ENCODE results near the gene PRR35. TPM values are rescaled to one million over a fixed set of nuclear protein-coding genes. Genes with fewer than 3 reads are reported as not detected.

The PRR35 gene
- total RNA-seq, 1 donor from 2014 or later = not detected

DNA sequence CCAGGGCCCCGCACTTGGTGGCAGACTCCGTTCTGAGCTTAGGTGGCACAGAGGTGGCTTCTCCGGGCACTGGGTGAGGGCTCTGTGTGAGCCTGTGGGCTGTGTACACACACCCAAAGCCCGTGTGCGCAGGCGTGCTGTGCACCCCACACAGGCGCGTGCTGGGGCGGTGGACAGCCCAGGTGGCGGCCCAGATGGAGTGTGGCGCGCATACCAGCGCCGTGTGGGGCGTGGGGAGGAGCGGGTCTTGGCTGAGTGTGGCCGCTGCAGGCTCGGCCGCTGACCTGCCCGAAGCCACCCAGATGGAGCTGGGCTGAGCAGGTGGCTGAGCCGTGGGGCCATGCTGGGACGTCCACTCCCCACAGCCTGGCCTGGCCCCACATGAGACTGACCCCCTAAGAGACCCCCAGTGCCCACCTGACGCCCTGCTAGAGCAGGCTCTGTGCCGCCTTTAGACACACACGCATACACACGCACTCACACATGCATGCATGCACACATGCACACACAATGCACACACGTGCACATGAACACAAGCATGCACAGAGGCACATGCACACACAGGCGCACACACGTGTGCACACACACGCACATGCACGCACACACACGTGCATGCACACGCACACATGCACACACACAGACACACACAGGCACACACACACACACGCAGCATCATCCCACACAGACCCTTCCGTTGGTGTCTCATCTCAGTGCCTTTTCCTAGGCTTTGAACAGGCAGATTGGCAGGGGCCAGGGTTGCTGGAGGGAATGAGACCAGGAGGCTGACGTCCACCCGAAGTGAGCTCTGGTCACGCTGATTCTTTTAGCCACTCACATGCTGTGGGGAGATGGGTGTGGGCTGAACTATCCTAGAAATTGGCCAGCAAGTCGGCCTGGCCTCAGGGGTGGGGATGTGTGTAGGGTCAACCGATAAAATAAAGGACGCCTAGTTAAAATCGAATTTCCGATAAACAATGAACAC, 2.1 kb downstream of the PRR35 start:
- DNase-seq (ENCODE audit: low read depth, low spot score) = no peak

DNA sequence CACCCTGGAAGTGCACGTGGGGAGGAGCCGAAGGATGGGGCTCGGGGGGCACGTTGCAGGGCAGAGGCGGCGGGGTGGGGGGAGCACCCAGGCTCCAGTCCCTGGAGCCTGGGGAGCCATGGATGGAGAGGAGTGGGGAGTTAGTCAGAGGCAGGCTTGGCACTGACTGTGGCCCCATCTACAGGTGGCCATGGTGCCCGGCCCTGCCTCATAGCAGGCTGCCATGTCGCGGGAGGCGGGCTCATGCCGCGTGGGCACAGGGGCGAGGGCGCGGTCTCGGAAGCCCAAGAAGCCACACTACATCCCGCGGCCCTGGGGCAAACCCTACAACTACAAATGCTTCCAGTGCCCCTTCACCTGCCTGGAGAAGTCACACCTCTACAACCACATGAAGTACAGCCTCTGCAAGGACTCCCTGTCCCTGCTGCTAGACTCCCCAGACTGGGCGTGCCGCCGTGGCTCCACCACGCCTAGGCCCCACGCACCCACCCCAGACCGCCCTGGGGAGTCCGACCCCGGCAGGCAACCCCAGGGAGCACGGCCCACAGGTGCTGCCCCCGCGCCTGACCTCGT, 3.0 kb downstream of the PRR35 start:
- no peak for DNase-seq (ENCODE audit: low read depth, low spot score)

DNA sequence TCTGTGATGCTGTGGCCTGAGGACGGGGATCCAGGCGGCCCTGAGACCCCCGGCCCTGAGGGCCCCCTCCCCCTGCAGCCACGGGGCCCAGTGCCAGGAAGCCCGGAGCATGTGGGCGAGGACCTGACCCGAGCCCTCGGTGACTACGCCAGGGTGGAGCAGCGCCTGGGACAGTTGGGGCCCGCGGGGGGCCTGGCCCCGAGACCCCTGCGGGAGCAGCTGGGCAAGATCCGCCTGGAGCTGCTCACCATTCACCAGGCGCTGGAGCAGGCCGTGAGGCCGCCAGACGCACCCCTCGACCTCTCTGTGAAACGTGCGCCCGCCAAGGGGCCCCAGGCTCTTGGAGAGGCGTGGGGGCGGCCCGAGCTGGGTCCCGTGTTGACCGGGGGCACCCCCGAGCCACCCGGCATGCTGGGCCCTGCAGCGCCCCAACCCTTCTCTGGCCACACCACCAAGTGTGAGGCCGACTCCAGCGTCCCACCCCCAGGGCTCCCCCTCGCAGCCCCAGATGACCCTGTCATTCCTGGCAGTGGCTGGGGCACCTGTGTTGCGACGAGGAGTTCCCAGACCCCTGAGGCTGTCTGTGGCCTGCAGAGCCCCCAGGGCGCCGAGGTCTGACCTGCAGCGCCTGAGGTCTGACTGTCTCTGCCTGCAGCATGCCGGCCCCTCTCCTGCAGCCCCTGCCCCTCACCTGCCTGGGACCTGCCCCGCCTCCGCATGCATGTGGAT, 4.7 kb downstream of the PRR35 start:
- no peak for DNase-seq (ENCODE audit: low read depth, low spot score)

DNA sequence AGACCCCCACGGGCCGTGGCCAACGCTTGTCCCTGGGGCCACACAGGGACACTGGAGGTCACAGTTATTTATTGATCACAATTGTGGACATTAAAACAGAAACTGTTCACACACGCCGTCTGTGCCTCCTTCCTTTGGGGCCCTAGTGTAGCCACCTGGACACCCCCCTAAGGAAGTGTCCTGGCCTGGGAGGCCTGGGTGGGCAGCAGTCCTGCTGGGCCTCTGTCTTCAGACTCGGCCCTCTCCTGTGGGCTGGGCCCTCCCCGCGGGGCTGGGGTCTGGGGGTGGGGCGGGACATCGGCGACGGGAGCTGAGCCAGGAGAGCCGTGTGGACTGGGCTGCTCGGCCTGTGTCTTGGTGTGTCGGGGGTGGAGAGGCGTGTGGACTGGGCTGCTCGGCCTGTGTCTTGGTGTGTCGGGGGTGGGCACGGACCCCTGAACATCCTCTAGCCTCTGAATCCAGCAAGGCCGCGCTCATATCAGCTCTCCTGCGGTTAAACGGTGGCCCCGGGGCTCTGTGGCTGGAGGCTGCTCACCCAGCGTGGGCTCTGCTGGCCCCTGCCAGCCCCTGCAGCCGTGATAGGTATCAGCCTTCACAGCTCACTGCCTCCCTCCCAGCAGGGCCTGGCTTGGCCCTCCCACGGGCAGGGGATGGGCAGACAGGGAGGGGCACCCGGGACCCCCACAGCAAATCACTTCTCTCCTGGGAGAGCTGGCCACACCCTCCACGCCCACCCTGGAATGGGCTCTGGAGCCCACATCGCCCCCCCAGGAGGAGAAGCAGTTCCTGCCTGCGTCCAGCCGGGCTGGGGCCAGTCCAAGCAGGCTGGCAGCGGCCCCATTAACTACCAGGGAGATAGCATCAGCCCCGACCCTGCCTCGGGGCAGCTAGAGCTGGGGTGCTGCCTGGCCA, 5.5 kb downstream of the PRR35 start:
- no peak for DNase-seq (ENCODE audit: low read depth, low spot score)

DNA sequence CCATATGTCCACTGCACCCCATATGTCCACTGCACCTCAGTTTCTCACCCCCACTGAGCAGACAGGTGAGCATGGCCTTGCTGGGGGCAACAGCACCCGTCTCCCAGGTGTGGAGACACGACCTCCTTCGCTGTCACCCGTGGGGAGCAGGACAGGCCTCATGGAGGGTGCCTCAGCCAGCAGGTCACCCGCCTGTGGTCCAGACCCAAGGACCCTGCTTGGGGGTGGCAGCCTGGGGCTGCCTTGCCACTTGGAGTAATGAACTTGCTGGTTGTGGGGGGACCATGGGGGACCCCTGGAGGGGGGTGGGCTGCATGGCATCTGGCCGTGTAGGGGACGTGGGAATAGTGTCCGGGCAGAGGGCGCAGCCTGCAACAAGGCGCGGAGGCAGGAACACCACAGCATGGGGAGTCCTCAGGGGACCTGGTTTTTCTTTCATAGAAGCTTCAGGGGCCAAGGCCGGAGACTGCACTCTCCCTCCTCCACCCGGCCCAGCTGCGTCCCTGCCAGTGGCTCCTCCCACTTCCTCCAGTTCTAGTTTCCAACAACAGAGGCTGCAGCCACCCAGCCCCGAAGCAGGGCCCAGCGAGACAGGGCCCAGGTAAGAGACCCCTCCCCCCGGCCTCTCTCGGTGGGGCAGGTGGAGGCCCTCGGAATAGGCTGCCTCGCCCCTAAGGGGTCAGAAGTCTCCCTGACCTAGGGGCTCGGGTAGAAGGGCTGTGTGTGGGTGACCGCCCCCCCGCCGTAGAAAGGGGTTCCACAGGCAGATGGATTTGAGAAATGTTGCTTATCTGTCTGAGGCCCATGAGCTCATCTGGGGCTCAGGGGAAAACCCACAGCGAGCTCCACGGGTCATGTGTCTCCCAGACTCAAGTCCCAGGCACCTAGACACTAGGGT, 6.5 kb downstream of the PRR35 start, which contains the start of gene NHLRC4:
Gene NHLRC4 (plus strand): TSS at position 531 of the 898 bp plus-strand sequence. CDS start 1,043 bp downstream, outside the sequence.
- DNase-seq (ENCODE audit: low read depth, low spot score) = peak; percentile 19

DNA sequence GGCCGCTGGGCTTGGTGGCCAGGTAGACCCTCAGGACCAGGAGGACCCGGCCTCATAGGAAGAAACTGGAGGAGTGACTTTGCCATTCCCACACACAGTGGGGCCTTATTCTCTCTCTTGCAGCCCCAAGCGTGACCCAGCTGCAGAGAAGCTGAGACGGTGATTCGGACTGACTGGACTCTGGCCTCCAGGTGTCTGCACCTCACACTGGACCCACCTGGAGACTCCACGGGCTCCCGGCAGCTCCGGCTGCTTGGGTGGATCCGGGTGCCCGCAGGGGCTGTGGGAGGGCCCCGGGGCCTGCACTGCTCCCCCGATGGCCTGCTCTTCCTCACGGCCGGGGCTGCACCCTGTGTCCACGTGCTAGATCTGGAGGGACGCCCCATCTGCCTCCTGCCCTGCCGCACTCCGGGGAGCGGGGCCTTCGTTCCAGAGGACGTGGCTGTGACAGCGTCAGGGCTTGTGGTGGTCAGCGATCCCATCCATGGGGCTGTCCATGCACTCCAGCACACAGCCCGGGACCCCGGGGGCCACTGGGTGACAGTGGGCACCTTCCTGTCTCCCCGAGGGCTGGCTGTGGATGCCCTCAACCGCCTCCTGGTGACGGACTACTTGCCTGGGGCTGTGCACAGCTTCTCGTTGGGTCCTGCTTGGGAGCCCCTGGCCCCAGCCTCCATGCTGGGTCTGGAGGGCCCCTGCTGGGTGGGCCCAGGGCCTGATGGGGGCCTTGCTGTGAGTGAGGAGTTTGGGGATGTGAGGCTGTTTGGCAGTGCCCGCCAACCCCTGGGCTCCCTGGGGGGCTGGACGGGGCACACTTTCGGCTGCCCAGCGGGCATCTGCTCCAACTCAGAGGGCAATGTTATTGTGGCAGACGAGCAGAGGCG, 7.4 kb downstream of the PRR35 start:
- no peak for DNase-seq (ENCODE audit: low read depth, low spot score)

DNA sequence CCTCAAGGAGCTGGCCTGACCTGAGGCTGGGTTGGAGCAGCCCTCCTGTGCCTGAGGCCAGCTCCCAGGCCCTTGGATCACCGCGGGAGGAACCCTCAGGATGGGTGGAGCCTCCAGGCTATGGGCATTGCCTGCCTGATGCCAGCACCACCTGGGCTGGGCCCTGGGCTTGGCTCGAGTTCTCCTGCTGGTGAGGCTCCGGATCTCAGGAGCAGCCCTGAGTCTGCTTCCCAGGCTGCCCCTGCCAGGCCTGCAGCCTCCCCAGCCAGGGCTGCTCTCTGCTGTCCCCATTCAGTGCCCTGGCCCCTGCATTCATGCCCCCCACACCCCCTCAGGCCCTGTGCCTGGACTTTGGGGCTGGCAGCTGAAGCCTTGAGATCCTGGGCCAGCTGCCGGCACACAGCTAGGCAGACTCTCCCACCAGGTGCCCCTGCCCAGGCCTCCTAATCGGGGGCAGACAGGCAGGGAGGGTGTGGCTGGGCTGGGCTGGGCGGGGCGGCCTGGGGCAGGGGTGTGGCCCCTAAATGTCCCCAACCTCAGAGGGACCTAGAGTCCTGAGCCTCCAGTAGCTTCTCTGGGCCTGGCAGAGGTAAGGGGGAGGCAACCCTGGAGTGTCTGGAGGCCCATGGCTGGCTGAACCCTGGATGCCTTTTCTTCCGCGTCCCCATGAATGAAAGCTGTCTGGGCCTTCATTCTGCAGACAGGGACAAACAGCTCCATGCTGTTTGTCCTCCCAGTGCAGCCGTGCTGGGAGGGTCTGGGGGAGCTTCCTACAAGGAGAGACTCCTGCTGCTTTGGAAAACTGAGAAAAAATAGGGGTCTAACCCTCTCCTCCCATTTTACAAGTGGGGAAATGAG, 8.4 kb downstream of the PRR35 start:
- no peak for DNase-seq (ENCODE audit: low read depth, low spot score)

DNA sequence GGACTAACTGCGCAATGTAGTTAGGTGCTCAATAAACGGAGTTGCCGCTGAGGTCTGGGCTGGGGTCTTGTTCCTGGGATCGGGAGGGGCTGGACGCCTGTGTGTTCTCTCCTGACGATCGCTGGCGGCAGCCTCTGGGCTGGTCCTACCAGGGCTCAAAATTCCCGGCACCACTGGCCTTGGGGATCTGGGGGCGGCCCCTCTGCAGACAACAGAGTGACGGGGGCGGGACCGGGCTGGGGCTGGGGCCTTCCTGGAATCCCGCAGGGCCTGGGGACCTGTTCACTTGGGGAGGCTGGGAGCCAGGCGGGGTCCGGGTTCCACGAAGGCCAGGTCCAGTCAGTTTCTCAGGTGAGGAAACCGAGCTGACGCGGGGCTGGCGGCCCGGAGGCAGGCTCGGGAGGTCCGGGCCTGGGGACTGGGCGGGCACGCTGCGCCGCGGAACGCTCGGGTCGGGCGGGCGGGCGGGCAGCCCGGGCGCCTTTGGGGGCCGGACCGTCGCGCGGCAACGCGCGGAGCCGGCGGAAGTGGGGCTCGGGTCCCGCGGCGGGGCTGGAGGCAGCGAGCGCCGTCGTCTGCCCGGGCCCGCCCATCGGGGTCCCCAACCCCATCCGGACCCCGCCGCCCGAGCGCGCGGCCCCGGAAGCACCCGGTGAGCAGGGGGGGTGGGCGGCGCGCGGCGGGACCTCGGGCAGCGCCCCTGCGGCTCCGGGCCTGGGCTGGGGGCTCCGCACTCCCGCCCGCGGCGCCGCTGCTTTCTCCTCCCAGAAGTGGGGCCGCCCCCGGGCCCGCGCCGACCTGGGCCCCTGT, 9.5 kb downstream of the PRR35 start, which contains the start of gene PIGQ:
Gene PIGQ (plus strand): TSS at position 524 of the 810 bp plus-strand sequence. CDS start 4,107 bp downstream, outside the sequence.
- no peak for DNase-seq (ENCODE audit: low read depth, low spot score)

DNA sequence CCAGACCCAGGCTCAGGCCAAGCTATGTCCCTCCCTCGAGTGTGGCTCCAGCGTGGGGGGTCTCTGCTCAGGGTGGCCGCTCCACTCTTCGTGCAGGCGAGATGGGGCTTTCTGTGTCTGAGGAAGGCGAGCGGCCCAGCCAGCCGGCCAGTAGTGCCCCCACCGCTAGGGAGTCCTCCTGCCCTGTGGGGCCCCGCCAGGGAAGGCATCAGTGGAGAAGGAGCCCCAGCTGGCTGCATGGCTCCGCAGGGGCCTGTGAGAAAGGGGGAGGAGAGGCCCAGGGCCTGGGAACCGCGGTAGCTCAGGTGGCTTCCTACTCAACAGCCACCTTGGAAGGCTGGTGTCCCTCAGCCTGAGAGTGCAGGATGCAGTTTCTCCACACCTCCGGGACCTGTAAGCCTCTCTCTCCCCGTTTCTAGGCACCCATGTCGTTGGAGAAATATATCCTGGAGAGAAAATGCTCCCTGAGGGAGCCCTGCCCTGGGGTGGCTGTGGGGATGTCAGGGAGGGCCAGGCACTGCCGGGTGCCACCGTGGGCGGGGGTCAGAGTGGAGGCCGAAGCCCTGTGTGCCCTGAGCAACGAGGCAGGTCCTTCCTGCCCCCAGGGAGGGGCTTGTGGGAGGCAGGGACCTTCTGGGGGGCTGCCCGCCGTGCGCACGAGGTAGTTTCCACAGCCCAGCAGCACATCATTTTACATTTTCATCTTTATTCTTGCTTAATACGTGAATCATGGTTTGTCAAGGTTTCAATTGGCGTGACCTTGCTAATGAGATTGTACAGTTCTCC, 12.9 kb downstream of the PRR35 start:
- no peak for DNase-seq (ENCODE audit: low read depth, low spot score)

DNA sequence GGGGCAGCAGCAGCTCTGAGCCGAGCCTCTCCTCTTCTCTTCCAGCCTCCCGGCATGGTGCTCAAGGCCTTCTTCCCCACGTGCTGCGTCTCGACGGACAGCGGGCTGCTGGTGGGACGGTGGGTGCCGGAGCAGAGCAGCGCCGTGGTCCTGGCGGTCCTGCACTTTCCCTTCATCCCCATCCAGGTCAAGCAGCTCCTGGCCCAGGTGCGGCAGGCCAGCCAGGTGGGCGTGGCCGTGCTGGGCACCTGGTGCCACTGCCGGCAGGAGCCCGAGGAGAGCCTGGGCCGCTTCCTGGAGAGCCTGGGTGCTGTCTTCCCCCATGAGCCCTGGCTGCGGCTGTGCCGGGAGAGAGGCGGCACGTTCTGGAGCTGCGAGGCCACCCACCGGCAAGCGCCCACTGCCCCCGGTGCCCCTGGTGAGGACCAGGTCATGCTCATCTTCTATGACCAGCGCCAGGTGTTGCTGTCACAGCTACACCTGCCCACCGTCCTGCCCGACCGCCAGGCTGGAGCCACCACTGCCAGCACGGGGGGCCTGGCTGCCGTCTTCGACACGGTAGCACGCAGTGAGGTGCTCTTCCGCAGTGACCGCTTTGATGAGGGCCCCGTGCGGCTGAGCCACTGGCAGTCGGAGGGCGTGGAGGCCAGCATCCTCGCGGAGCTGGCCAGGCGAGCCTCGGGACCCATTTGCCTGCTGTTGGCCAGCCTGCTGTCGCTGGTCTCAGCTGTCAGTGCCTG, 14.0 kb downstream of the PRR35 start:
- DNase-seq (ENCODE audit: low read depth, low spot score) = no peak

DNA sequence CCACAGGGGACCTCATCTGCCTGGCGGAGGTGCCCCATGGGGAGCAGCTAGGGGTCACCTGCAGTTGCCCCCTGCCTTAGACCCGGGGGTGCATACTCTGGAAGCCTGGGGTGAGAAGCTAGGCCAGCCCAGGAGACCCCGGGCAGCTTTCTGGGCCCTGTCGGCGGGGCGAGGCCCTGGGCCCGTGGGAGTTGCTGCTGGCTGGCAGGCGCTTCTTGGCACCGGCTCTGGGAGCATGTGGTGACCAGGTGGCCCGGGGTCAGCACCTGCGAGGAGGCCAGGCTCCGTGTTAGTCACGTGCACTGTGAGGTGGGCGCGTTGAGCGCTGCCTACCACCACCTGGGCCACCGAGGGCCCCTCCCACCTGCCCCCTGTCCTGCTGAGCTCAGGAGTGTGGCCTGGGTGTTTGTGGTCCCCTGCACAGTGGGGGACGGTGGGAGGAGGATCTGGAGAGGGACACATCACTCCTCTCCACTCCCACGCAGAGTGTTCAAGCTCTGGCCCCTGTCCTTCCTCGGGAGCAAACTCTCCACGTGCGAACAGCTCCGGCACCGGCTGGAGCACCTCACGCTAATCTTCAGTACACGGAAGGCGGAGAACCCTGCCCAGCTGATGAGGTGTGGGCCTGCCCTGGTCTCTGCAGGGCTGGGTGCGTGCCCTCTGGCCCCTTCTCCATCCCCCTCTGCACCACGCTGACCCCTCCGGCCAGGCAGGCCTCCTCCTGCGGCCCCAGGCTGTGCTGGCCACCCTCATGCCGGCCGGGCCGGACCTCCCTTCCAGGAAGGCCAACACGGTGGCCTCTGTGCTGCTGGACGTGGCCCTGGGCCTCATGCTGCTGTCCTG, 15.4 kb downstream of the PRR35 start:
- no peak for DNase-seq (ENCODE audit: low read depth, low spot score)

DNA sequence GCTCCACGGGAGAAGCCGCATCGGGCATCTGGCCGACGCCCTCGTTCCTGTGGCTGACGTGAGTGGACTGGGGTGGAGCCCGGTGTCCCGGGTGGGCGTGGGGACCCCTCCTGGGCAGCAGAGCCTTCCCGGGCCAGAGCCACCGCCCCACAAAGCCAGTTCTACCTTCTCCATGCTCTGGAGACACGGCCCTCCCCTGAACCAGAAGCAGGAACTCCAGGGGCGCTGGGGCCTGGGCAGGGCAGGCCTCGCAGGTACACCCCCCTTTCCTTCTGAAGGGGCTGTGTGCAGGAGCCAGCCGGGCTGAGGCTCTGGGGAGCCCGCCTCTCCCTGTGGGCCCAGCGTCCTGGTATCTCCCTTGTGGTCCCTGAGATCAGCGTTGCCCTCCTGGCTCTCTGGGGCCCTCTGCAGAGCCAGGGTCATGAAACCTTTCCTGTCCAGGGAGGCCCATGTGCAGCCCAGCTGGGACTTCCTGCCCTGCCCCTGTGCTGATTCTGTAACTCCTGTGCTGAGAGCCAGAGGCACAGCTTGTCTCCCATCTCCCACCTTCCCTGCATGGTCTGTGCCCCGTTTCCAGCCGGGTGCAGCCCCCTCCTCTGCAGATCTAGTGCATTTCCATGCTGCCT, 16.1 kb downstream of the PRR35 start:
- DNase-seq (ENCODE audit: low read depth, low spot score) = no peak

DNA sequence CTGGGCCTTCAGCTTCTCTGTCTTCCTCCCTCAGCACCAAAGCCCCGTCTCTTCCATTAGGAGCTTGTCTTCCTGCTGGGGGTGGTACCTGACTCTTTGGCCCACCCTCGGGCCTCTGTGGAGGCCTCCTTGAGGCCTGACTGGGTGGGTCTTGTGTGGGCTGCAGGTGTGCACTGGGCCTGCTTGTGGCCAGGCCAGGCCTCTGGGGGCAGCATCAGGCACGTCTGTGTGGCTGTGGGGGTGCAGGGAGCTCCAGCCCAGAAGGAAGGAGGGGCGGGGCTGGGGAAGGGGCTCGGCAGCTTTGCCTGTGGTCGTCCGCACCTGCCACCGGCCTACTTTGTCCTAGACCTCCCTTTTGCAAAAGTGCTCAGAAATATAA, 16.6 kb downstream of the PRR35 start:
- no peak for DNase-seq (ENCODE audit: low read depth, low spot score)

DNA sequence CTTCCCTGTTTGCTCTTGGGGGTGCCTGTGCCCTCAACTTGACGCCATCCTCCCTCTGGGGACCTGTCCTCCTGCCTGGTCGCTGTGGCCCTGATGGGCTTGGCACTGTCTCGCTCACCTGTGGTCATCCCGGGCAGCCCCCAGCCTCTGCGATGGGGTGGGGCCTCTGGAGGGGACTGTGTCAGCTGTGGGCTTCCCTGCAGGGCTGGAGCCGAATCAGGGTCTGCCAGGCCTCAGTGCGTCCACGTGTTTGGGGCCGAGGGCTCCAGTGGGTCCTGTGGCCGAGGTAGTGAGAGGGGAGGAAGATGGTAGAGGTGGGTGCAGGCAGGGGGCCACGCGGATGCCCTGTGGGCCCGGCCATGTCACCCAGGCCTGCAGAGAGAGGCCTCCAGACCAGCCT, 17.6 kb downstream of the PRR35 start:
- no peak for DNase-seq (ENCODE audit: low read depth, low spot score)

All from pulmonary artery endothelial cell (primary cell).